Stomach smooth muscle (tissue), 2 donors: Measurements from ENCODE around the gene CD37.
A peak's percentile ranks its signal among the peaks of the same experiment; 100 is the strongest.

ENCODE experiments used
- H3K27ac ChIP-seq: one replicate; pipeline ENCODE4 v1.7.0; 2013; ENCODE audit warnings: mild to moderate bottlenecking, low read length, inconsistent platforms
- H3K27me3 ChIP-seq, 2 donors: one replicate each; pipeline ENCODE4 v1.7.0; 2013; ENCODE audit warnings: low read length in 2 of 2; ENCODE audit not compliant: insufficient read depth in 2 of 2, control insufficient read depth in 1 of 2
- H3K36me3 ChIP-seq, 2 donors: one replicate each; pipeline ENCODE4 v1.7.0; 2013; ENCODE audit warnings: low read length in 2 of 2; ENCODE audit not compliant: control insufficient read depth in 2 of 2, insufficient read depth in 2 of 2
- H3K4me1 ChIP-seq: one replicate; pipeline ENCODE4 v1.7.0; 2013; ENCODE audit warnings: low read length; ENCODE audit not compliant: control insufficient read depth, insufficient read depth
- H3K4me3 ChIP-seq, 2 donors: one replicate each; pipeline ENCODE4 v1.7.0; 2013; ENCODE audit warnings: low read length in 2 of 2
- H3K9ac ChIP-seq, 2 donors: one replicate each; pipeline ENCODE4 v1.7.0; 2013; ENCODE audit warnings: low read length in 2 of 2, mild to moderate bottlenecking in 1 of 2
- H3K9me3 ChIP-seq, 2 donors: one replicate each; pipeline ENCODE4 v1.7.0; 2013; ENCODE audit warnings: low read length in 2 of 2; ENCODE audit not compliant: control insufficient read depth in 2 of 2
- donor health status: healthy.
- donor health status: Pancreatic carcinoma.

Gene CD37

DNA sequence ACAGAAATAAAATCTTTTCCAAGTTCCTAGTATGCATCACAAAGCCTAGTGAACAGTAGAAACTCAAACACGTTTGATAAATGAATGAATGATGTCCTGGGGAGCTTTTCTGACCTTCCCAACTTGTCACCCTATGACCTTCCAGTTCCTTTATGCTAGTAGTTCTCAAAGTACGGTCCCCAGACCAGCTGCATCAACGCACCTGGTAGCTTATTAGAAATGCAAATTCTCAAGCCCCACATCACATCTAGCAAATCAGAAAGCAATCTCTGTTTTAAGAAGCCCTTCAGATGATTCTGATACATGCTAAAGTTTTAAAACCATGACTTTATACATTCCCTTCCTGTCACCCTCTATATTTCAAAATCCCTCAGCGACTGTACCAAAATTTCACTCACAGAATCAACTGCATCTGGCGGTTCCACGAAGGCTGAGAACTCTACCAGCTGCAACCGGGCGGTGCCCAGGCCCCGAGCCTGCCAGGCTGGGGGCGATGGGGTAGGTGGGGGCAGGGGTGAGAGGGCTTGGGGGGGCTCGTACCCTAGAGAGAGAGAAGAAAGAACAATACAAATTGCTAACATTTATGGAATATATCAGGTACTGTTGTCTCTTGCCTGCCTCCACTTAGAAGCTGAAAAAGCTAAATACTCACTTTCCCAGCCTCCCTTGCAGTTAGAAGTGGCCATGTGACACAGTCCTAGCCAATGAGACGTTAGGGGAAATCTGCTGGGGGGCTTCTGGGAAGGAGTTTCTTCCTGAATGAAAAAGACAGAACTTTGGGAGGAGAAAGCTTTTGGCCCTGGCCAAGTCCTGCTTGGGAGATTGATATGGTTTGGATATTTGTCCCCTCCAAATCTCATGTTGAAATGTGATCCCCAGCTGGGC is 13.3 kb downstream of the CD37 start:
- H3K9ac ChIP-seq, result no peak overlapping the region
- H3K27me3 ChIP-seq, result no peaks in the 10 kb centered on the region
- H3K4me3 ChIP-seq, result no peak overlapping the region
- H3K4me1 ChIP-seq, result no peaks in the 10 kb centered on the region
- H3K27ac ChIP-seq, result no peak overlapping the region
- no peaks in the 10 kb centered on the region for H3K9me3 ChIP-seq
- H3K36me3 ChIP-seq, result peaks cover 35 to 54% of the 10 kb centered on the region in 2 donors

- no peak overlapping the region for H3K4me3 ChIP-seq
- no peak overlapping the region for H3K27ac ChIP-seq
- H3K9me3 ChIP-seq, result no peaks in the 10 kb centered on the region
- H3K36me3 ChIP-seq, result peaks cover 35 to 53% of the 10 kb centered on the region in 2 donors
- H3K9ac ChIP-seq, result no peak overlapping the region
- H3K27me3 ChIP-seq, result no peaks in the 10 kb centered on the region
- no peaks in the 10 kb centered on the region for H3K4me1 ChIP-seq
These were observed 14.4 kb downstream of the CD37 start for GRCh38 chr19:49349567-49349966.

DNA sequence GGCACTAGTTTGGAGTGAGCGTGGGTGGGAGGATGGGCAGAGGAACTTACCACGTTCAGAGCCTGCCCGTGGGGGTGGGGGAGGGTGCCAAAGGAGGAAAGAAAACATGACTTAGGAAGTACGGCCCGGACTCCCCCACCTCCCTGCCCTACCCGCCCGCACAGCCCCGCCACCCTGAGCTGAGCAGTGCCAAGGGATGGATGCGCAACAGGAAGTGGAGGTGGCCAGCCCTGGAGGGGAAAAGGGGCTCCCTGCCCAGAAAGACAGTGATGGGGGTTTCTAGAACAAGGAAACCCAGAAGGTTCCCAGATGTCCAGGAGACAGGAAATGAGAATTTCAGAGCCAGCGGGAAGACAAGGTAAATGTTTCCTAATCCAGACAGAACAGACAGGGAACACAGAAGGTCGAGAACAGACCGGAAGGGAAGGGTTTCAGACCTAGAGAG is 20.7 kb downstream of the CD37 start:
- Histone ChIP-seq H3K27ac (peak overlapping the region; percentile 18), H3K9me3 (no peaks in the 10 kb centered on the region), H3K27me3 (no peaks in the 10 kb centered on the region), H3K9ac (no peak overlapping the region), H3K4me3 (no peak overlapping the region), H3K4me1 (peaks cover 13% of the 10 kb centered on the region), H3K36me3 (peaks cover 4 to 36% of the 10 kb centered on the region in 2 donors)

GRCh38 chr19:49356382-49356781 is 21.2 kb downstream of the CD37 start:
- peaks cover 4 to 32% of the 10 kb centered on the region in 2 donors for H3K36me3 ChIP-seq
- H3K9ac ChIP-seq, result no peak overlapping the region
- H3K27me3 ChIP-seq, result no peaks in the 10 kb centered on the region
- H3K27ac ChIP-seq, result peak overlapping the region; percentile 18
- no peak overlapping the region for H3K4me3 ChIP-seq
- no peaks in the 10 kb centered on the region for H3K9me3 ChIP-seq
- H3K4me1 ChIP-seq, result peaks cover 17% of the 10 kb centered on the region

DNA sequence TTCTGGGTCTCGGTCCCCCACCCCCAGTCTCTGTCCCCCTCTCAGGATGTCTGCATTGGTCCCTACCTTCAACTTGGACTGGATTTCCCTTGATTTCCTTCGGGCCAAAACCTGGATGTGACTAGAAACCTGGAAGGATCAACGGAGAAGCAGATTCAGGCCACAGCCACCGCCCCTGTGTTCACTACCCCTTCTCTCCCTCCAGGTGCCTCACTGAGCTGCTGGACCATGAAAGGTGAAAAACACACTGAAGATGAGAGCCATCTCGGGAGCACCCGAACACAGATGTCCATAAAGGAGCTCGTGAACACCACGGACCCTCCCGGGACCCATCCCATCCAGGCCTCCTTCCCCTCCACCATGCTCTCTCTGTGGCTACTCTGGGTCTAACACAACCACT is 22.0 kb downstream of the CD37 start:
- Histone ChIP-seq H3K4me1 (peaks cover 22% of the 10 kb centered on the region), H3K27me3 (no peaks in the 10 kb centered on the region), H3K9ac (no peak overlapping the region), H3K27ac (peak overlapping the region; percentile 18), H3K9me3 (no peaks in the 10 kb centered on the region), H3K4me3 (no peak overlapping the region), H3K36me3 (peaks cover 4 to 31% of the 10 kb centered on the region in 2 donors)

DNA sequence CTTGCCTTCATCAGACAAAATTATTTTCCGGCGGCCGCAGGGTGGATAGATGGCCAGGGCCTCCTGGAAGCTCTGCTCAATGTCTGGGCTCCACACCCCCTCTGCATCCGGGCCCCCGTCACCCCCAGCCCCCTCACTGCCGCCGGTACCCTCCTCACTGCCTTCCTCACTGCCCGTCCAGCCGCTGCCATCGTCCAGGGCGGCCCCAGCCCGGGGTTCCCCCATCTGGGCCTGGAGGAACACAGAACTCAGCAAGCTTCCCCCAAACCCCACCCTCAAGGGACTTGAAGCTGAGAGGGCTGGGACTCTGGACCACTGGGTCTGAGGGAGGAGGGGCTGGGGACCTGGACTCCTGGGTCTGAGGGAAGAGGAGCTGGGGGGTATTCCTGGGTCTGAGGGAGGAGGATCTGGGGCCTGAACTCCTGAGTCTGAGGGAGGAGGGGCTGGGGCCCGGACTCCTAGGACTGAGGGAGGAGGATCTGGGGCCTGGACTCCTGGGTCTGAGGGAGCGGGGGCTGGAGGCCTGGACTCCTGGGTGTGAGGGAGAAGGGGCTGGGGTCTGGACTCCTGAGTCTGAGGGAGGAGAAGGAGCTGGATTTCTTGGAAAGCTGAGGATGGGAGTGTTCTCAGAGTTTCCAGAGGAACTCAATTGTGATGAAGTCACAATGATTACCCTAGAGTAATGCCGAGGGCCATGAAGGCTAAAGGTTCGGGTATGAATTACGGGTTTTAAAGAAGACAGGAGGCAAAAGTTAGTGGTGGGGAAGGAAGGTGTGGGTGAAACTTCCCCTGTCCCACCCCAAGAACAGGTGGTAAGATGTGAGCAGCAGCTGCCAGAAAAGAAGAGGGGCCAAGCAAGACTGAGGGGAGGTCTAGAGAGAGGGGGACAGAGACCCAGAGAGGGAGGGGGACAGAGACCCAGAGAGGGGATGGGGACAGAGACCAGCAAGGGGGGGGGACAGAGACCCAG is 24.9 kb downstream of the CD37 start:
- H3K4me1 ChIP-seq, result peaks cover 36% of the 10 kb centered on the region
- peak overlapping the region in 1 of 2 donors; percentile 97 for H3K9ac ChIP-seq
- no peaks in the 10 kb centered on the region for H3K9me3 ChIP-seq
- peak overlapping the region; percentile 92 for H3K27ac ChIP-seq
- H3K36me3 ChIP-seq, result peaks cover 4 to 18% of the 10 kb centered on the region in 2 donors
- H3K27me3 ChIP-seq, result no peaks in the 10 kb centered on the region
- no peak overlapping the region for H3K4me3 ChIP-seq

- H3K4me3 ChIP-seq, result peak overlapping the region; percentile 86 to 89
- peak overlapping the region; percentile 92 for H3K27ac ChIP-seq
- H3K36me3 ChIP-seq, result peaks cover 4 to 12% of the 10 kb centered on the region in 2 donors
- peaks cover 33% of the 10 kb centered on the region for H3K4me1 ChIP-seq
- H3K9me3 ChIP-seq, result no peaks in the 10 kb centered on the region
- H3K27me3 ChIP-seq, result no peaks in the 10 kb centered on the region
- H3K9ac ChIP-seq, result peak overlapping the region; percentile 83 to 97
These were observed 26.3 kb downstream of the CD37 start for GRCh38 chr19:49361438-49362047.

GRCh38 chr19:49362048-49362928 is 27.1 kb downstream of the CD37 start, which contains the start of gene TEAD2:
TSS of gene TEAD2 (minus strand) at chr19:49362416. CDS start at chr19:49360075, 2,341 bp downstream.
- Histone ChIP-seq H3K4me3 (peak within 1 kb of the TSS; percentile 86 to 89), H3K9ac (peak within 1 kb of the TSS; percentile 83 to 97), H3K27me3 (no peaks in the 10 kb centered on the region)

GRCh38 chr19:49362929-49363267 is 27.7 kb downstream of the CD37 start:
- H3K9me3 ChIP-seq, result no peaks in the 10 kb centered on the region
- H3K36me3 ChIP-seq, result peaks cover 4 to 7% of the 10 kb centered on the region in 2 donors
- no peaks in the 10 kb centered on the region for H3K27me3 ChIP-seq
- peak overlapping the region; percentile 92 for H3K27ac ChIP-seq
- H3K4me1 ChIP-seq, result peaks cover 32% of the 10 kb centered on the region
- peak overlapping the region; percentile 76 to 97 for H3K9ac ChIP-seq
- H3K4me3 ChIP-seq, result peak overlapping the region; percentile 86 to 89

More at GRCh38 chr19:49362048-49362928, 27.1 kb downstream of the CD37 start, which contains the start of gene TEAD2:
- H3K4me1 ChIP-seq, result peaks cover 32% of the 10 kb centered on the region
- H3K27ac ChIP-seq, result peak within 1 kb of the TSS; percentile 92
- H3K9me3 ChIP-seq, result no peaks in the 10 kb centered on the region
- H3K36me3 ChIP-seq, result peaks cover 4 to 11% of the 10 kb centered on the region in 2 donors
